ENCODE results near the gene EFCAB8.

The EFCAB8 gene

GRCh38 chr20:32828029-32828680 lies 30.6 kb upstream of the EFCAB8 start:
- Histone ChIP-seq H3K9me2 (replicated peaks; ENCODE audit: control insufficient read depth, low read length) (no peaks in the 10 kb centered on the region), H3K4me1 (ENCODE audit: control insufficient read depth, low read length) (peaks cover under 1% of the 10 kb centered on the region; the same call in 1 of the 2 replicates), H3K36me3 (ENCODE audit: control insufficient read depth, low read length) (peaks cover 71% of the 10 kb centered on the region), H3K79me2 (ENCODE audit: control insufficient read depth, low read length) (peaks cover 95% of the 10 kb centered on the region), H4K20me1 (ENCODE audit: control insufficient read depth, insufficient read depth, low read depth, low read length) (peaks cover 14% of the 10 kb centered on the region; the same call in 1 of the 2 replicates), H3K9me3 (ENCODE audit: control insufficient read depth, insufficient read depth, low read length) (no peaks in the 10 kb centered on the region), H3K27me3 (ENCODE audit: control insufficient read depth, low read length) (no peaks in the 10 kb centered on the region), H3F3A (ENCODE audit: control insufficient read depth, insufficient read depth) (no peaks in the 10 kb centered on the region), H3K4me3 (ENCODE audit: low read length) (no peak overlapping the region), H3K4me2 (ENCODE audit: low read length) (no peak overlapping the region), H3K27ac (ENCODE audit: low read depth, low read length) (no peak overlapping the region)
- no peak for TF ChIP-seq EZH2phosphoT487 (IDR thresholded peaks at IDR 0.05; ENCODE audit: borderline replicate concordance, low read length)
- no peak for TF ChIP-seq CTCF (IDR thresholded peaks at IDR 0.05; ENCODE audit: low read depth, low read length, poor library complexity, severe bottlenecking)

- H3K9me3 ChIP-seq (ENCODE audit: control insufficient read depth, insufficient read depth, low read length) = no peaks in the 10 kb centered on the region
- no peaks in the 10 kb centered on the region for H3K9me2 ChIP-seq (replicated peaks; ENCODE audit: control insufficient read depth, low read length)
- H4K20me1 ChIP-seq (ENCODE audit: control insufficient read depth, insufficient read depth, low read depth, low read length) = peaks cover 5% of the 10 kb centered on the region; the same call in 1 of the 2 replicates
- H3K36me3 ChIP-seq (ENCODE audit: control insufficient read depth, low read length) = peaks cover 76% of the 10 kb centered on the region
- H3K79me2 ChIP-seq (ENCODE audit: control insufficient read depth, low read length) = peaks cover 95% of the 10 kb centered on the region
- H3K4me3 ChIP-seq (ENCODE audit: low read length) = no peak overlapping the region
- H3K27me3 ChIP-seq (ENCODE audit: control insufficient read depth, low read length) = no peaks in the 10 kb centered on the region
- no peaks in the 10 kb centered on the region for H3F3A ChIP-seq (ENCODE audit: control insufficient read depth, insufficient read depth)
- H3K4me1 ChIP-seq (ENCODE audit: control insufficient read depth, low read length) = no peaks in the 10 kb centered on the region
- no peak for TF ChIP-seq CTCF (IDR thresholded peaks at IDR 0.05; ENCODE audit: low read depth, low read length, poor library complexity, severe bottlenecking)
- no peak for TF ChIP-seq EZH2phosphoT487 (IDR thresholded peaks at IDR 0.05; ENCODE audit: borderline replicate concordance, low read length)
- H3K27ac ChIP-seq (ENCODE audit: low read depth, low read length) = no peak overlapping the region
- H3K4me2 ChIP-seq (ENCODE audit: low read length) = no peak overlapping the region
These were observed 29.3 kb upstream of the EFCAB8 start for GRCh38 chr20:32829311-32830005.

- Histone ChIP-seq H3K9me2 (replicated peaks; ENCODE audit: control insufficient read depth, low read length) (no peaks in the 10 kb centered on the region), H3K4me3 (ENCODE audit: low read length) (no peak overlapping the region), H3K9me3 (ENCODE audit: control insufficient read depth, insufficient read depth, low read length) (no peaks in the 10 kb centered on the region), H3K79me2 (ENCODE audit: control insufficient read depth, low read length) (peaks cover 90% of the 10 kb centered on the region), H4K20me1 (ENCODE audit: control insufficient read depth, insufficient read depth, low read depth, low read length) (peaks cover 5% of the 10 kb centered on the region; the same call in 1 of the 2 replicates), H3K4me1 (ENCODE audit: control insufficient read depth, low read length) (no peaks in the 10 kb centered on the region), H3F3A (ENCODE audit: control insufficient read depth, insufficient read depth) (no peaks in the 10 kb centered on the region), H3K27ac (ENCODE audit: low read depth, low read length) (no peak overlapping the region), H3K4me2 (ENCODE audit: low read length) (no peak overlapping the region), H3K27me3 (ENCODE audit: control insufficient read depth, low read length) (no peaks in the 10 kb centered on the region), H3K36me3 (ENCODE audit: control insufficient read depth, low read length) (peaks cover 77% of the 10 kb centered on the region)
- no peak for TF ChIP-seq CTCF (IDR thresholded peaks at IDR 0.05; ENCODE audit: low read depth, low read length, poor library complexity, severe bottlenecking)
- TF ChIP-seq EZH2phosphoT487 (IDR thresholded peaks at IDR 0.05; ENCODE audit: borderline replicate concordance, low read length) = no peak
These were observed 28.3 kb upstream of the EFCAB8 start for GRCh38 chr20:32830437-32830836.
